Measurements from ENCODE around the gene SRGAP1.

Gene SRGAP1

GRCh38 chr12:63880742-63881263, 36.3 kb downstream of the SRGAP1 start:
- FAIRE-seq (no peak), DNase-seq (ENCODE audit: insufficient read length, low spot score) (no peak)
- no peak for TF ChIP-seq CTCF (IDR thresholded peaks at IDR 0.05; ENCODE audit: insufficient read depth, missing control alignments)

GRCh38 chr12:63882844-63883243, 38.3 kb downstream of the SRGAP1 start:
- no peak for FAIRE-seq

GRCh38 chr12:63885401-63885800, 40.9 kb downstream of the SRGAP1 start:
- DNase-seq (ENCODE audit: insufficient read length, low spot score) (no peak), FAIRE-seq (no peak)
- TF ChIP-seq CTCF (IDR thresholded peaks at IDR 0.05; ENCODE audit: insufficient read depth, missing control alignments) = no peak

More at GRCh38 chr12:63882844-63883243, 38.3 kb downstream of the SRGAP1 start:
- no peak for DNase-seq (ENCODE audit: insufficient read length, low spot score)
- TF ChIP-seq CTCF (IDR thresholded peaks at IDR 0.05; ENCODE audit: insufficient read depth, missing control alignments) = no peak

GRCh38 chr12:63888908-63889635, 44.6 kb downstream of the SRGAP1 start:
- no peak for TF ChIP-seq CTCF (IDR thresholded peaks at IDR 0.05; ENCODE audit: insufficient read depth, missing control alignments)
- FAIRE-seq = no peak
- DNase-seq (ENCODE audit: insufficient read length, low spot score) = no peak

- TF ChIP-seq CTCF (IDR thresholded peaks at IDR 0.05; ENCODE audit: insufficient read depth, missing control alignments) = no peak
- DNase-seq (ENCODE audit: insufficient read length, low spot score) (no peak), FAIRE-seq (no peak)
These were observed 45.4 kb downstream of the SRGAP1 start for GRCh38 chr12:63889721-63890509.

- DNase-seq (ENCODE audit: insufficient read length, low spot score) = no peak
- no peak for FAIRE-seq
- no peak for TF ChIP-seq CTCF (IDR thresholded peaks at IDR 0.05; ENCODE audit: insufficient read depth, missing control alignments)
These were observed 48.7 kb downstream of the SRGAP1 start for GRCh38 chr12:63893170-63893569.

Data from D721Med (cell line).